IMR-90 (cell line): ENCODE results near the gene YWHAG. TPM values are rescaled to one million over a fixed set of nuclear protein-coding genes. Genes with fewer than 3 reads are reported as not detected.

ENCODE experiments used
- ATAC-seq: fragments of 200-7000 bp; cut with Tn5 transposase; 2 replicates; pipeline ENCODE4 v1.9.1; 2020; ENCODE audit warnings: low read depth, mild to moderate bottlenecking, moderate library complexity
- BruUV-seq: library from RNA; stranded (reverse); fragments of 400-500 nt; replicated peaks from 2 replicates; lab custom pipeline; 2021; lab: Mats Ljungman, UMichigan
- CTCF ChIA-PET: fragments of 300-600 bp; formaldehyde crosslinking; extraction: SDS; loops from one replicate; lab custom pipeline; 2021; ENCODE audit warnings: antibody characterized with exemption; lab: Yijun Ruan, JAX
- POLR2A ChIA-PET: fragments of 300-600 bp; sonication (Branson Sonifier 250); formaldehyde crosslinking; loops from one replicate; lab custom pipeline; 2022; ENCODE audit warnings: antibody characterized with exemption; ENCODE audit not compliant: unreplicated experiment; lab: Charles Lee
- DNase-seq: peaks from one replicate; pipeline ENCODE4 v3.0.0; 2013
- H2AFZ ChIP-seq: replicated peaks from 2 replicates; pipeline ENCODE3; 2013; ENCODE audit warnings: low read length, mild to moderate bottlenecking; ENCODE audit not compliant: poor library complexity
- H2AK5ac ChIP-seq: 2 replicates; pipeline ENCODE4 v1.6.1; 2013; ENCODE audit warnings: low read depth, low read length, inconsistent platforms
- H2AK9ac ChIP-seq: replicated peaks from 2 replicates; pipeline ENCODE3; 2013; ENCODE audit warnings: mild to moderate bottlenecking, low read depth, low read length, moderate library complexity; ENCODE audit not compliant: poor library complexity
- H2BK120ac ChIP-seq: 2 replicates; pipeline ENCODE4 v1.6.1; 2013; ENCODE audit warnings: low read depth, low read length, inconsistent platforms
- H2BK15ac ChIP-seq: 3 replicates; pipeline ENCODE4 v1.6.1; 2013; ENCODE audit warnings: low read depth, low read length, inconsistent platforms
- H2BK20ac ChIP-seq: 2 replicates; pipeline ENCODE4 v1.6.1; 2013; ENCODE audit warnings: low read depth, mild to moderate bottlenecking, inconsistent platforms, low read length, moderate library complexity
- H2BK5ac ChIP-seq: 2 replicates; pipeline ENCODE4 v1.6.1; 2013; ENCODE audit warnings: mild to moderate bottlenecking, low read depth, low read length, inconsistent platforms; ENCODE audit not compliant: poor library complexity, severe bottlenecking
- H3K14ac ChIP-seq: replicated peaks from 2 replicates; pipeline ENCODE4 v1.6.1; 2013; ENCODE audit warnings: low read depth, low read length, inconsistent platforms
- H3K18ac ChIP-seq: 2 replicates; pipeline ENCODE4 v1.6.1; 2013; ENCODE audit warnings: low read depth, low read length, control low read depth
- H3K23ac ChIP-seq: 2 replicates; pipeline ENCODE4 v1.6.1; 2013; ENCODE audit warnings: low read depth, low read length, inconsistent platforms
- H3K27ac ChIP-seq: 2 replicates; pipeline ENCODE4 v1.5.1; 2013; ENCODE audit warnings: mild to moderate bottlenecking, control low read depth, low read length; ENCODE audit not compliant: insufficient read depth
- H3K27me3 ChIP-seq: 2 replicates; pipeline ENCODE4 v1.6.1; 2013; ENCODE audit warnings: low read length; ENCODE audit not compliant: control insufficient read depth, insufficient read depth
- H3K36me3 ChIP-seq: 2 replicates; pipeline ENCODE4 v1.6.1; 2013; ENCODE audit warnings: low read length, mixed read lengths; ENCODE audit not compliant: control insufficient read depth, insufficient read depth
- H3K4ac ChIP-seq: 2 replicates; pipeline ENCODE4 v1.6.1; 2013; ENCODE audit warnings: low read depth, low read length, inconsistent platforms
- H3K4me1 ChIP-seq: 2 replicates; pipeline ENCODE4 v1.6.1; 2013; ENCODE audit warnings: low read length, mixed read lengths; ENCODE audit not compliant: control insufficient read depth, insufficient read depth
- H3K4me2 ChIP-seq: 2 replicates; pipeline ENCODE4 v1.6.1; 2013; ENCODE audit warnings: low read depth, mild to moderate bottlenecking, control low read depth, low read length, moderate library complexity
- H3K4me3 ChIP-seq: 2 replicates; pipeline ENCODE4 v1.5.1; 2013; ENCODE audit warnings: low read depth, mild to moderate bottlenecking, control low read depth, low read length, moderate library complexity; ENCODE audit not compliant: insufficient read depth
- H3K56ac ChIP-seq: 2 replicates; pipeline ENCODE4 v1.6.1; 2013; ENCODE audit warnings: low read length, inconsistent platforms; ENCODE audit not compliant: insufficient read depth; ENCODE audit errors: extremely low read depth
- H3K79me1 ChIP-seq, 2 experiments: 2 replicates each; pipeline ENCODE4 v1.6.1; 2013; ENCODE audit warnings: low read length in 2 of 2, inconsistent platforms in 1 of 2, low read depth in 1 of 2
- H3K9ac ChIP-seq: 2 replicates; pipeline ENCODE4 v1.6.1; 2013; ENCODE audit warnings: low read depth, low read length, control low read depth
- H3K9me1 ChIP-seq: 2 replicates; pipeline ENCODE4 v1.6.1; 2013; ENCODE audit warnings: low read length, inconsistent platforms; ENCODE audit not compliant: insufficient read depth
- H3K9me3 ChIP-seq: 2 replicates; pipeline ENCODE4 v1.6.1; 2013; ENCODE audit warnings: low read length; ENCODE audit not compliant: control insufficient read depth, insufficient read depth
- H4K20me1 ChIP-seq: 2 replicates; pipeline ENCODE4 v1.6.1; 2013; ENCODE audit warnings: low read length, inconsistent platforms; ENCODE audit not compliant: insufficient read depth
- H4K5ac ChIP-seq: 2 replicates; pipeline ENCODE4 v1.6.1; 2013; ENCODE audit warnings: mild to moderate bottlenecking, low read depth, low read length, control low read depth
- H4K8ac ChIP-seq, 2 experiments: 2 replicates each; pipeline ENCODE4 v1.6.1; 2013; ENCODE audit warnings: low read depth in 2 of 2, low read length in 2 of 2, control low read depth in 1 of 2, inconsistent platforms in 1 of 2
- H4K91ac ChIP-seq: 2 replicates; pipeline ENCODE4 v1.6.1; 2013; ENCODE audit warnings: low read depth, low read length, inconsistent platforms; ENCODE audit not compliant: insufficient read depth
- BHLHE40 ChIP-seq: fragments of 150-350 bp; IDR thresholded peaks from 2 replicates; pipeline ENCODE4 v1.6.1; 2016; ENCODE audit warnings: mild to moderate bottlenecking, low read depth, low read length
- CEBPB ChIP-seq: IDR thresholded peaks from 2 replicates; pipeline ENCODE4 v1.6.1; 2012; ENCODE audit warnings: low read depth, low read length, improper control_type of control experiment
- CHD1 ChIP-seq: IDR thresholded peaks from 2 replicates; pipeline ENCODE4 v1.6.1; 2012; ENCODE audit warnings: low read depth, low read length, improper control_type of control experiment
- FOS ChIP-seq: fragments of 150-350 bp; IDR thresholded peaks from 2 replicates; pipeline ENCODE4 v1.6.1; 2016; ENCODE audit warnings: low read depth, low read length
- MAFK ChIP-seq: IDR thresholded peaks from 2 replicates; pipeline ENCODE4 v1.6.1; 2012; ENCODE audit warnings: low read depth, low read length, improper control_type of control experiment
- MAZ ChIP-seq: IDR thresholded peaks from 2 replicates; pipeline ENCODE4 v1.6.1; 2012; ENCODE audit warnings: low read depth, mild to moderate bottlenecking, low read length, improper control_type of control experiment, moderate library complexity, borderline replicate concordance
- MXI1 ChIP-seq: IDR thresholded peaks from 2 replicates; pipeline ENCODE4 v1.6.1; 2012; ENCODE audit warnings: low read depth, mild to moderate bottlenecking, low read length, moderate library complexity, borderline replicate concordance
- NFE2L2 ChIP-seq: fragments of 150-350 bp; IDR thresholded peaks from 2 replicates; pipeline ENCODE4 v1.6.1; 2016; ENCODE audit warnings: low read depth, mild to moderate bottlenecking, low read length
- POLR2A ChIP-seq: IDR thresholded peaks from 2 replicates; pipeline ENCODE4 v1.6.1; 2012; ENCODE audit warnings: mild to moderate bottlenecking, low read depth, low read length
- RAD21 ChIP-seq: IDR thresholded peaks from 2 replicates; pipeline ENCODE4 v1.6.1; 2012; ENCODE audit warnings: low read length, improper control_type of control experiment
- RCOR1 ChIP-seq: IDR thresholded peaks from 2 replicates; pipeline ENCODE4 v1.6.1; 2012; ENCODE audit warnings: mild to moderate bottlenecking, low read length, improper control_type of control experiment; ENCODE audit not compliant: insufficient replicate concordance
- RFX5 ChIP-seq: IDR thresholded peaks from 2 replicates; pipeline ENCODE4 v1.8.0; 2012; ENCODE audit warnings: low read depth, mild to moderate bottlenecking, low read length, moderate library complexity
- SMC3 ChIP-seq: fragments of 150-350 bp; IDR thresholded peaks from 2 replicates; pipeline ENCODE4 v1.6.1; 2016; ENCODE audit warnings: low read depth, mild to moderate bottlenecking, antibody characterized with exemption, low read length, moderate library complexity
- USF2 ChIP-seq: fragments of 150-350 bp; IDR thresholded peaks from 2 replicates; pipeline ENCODE4 v1.6.1; 2017; ENCODE audit warnings: mild to moderate bottlenecking, antibody characterized with exemption, low read length, low read depth
- WGBS, 2 experiments: methylation state at CpG; one replicate each; pipeline versions ENCODE4 v1.1.5 to v1.1.7; 2013; ENCODE audit warnings: missing lambda C conversion rate in 2 of 2; ENCODE audit not compliant: insufficient read length in 1 of 2; ENCODE audit errors: extremely low coverage in 2 of 2; 5-methylcytosine and 5-hydroxymethylcytosine counted together
- dilution Hi-C: fragments of 300-500 bp; cut with HindIII; formaldehyde crosslinking; loops from one replicate; pipeline ENCODE4 v1.14.3; 2018; ENCODE audit warnings: low sequenced_read_pairs; ENCODE audit not compliant: unreplicated experiment
- in situ Hi-C: fragments of 300-500 bp; cut with MboI; formaldehyde crosslinking; loops from 3 replicates; pipeline ENCODE4 v1.14.3; 2019; ENCODE audit warnings: low sequenced_read_pairs, inconsistent platforms, mixed read lengths
- intact Hi-C: fragments of 100-400 bp; cut with micrococcal nuclease; formaldehyde crosslinking; loops from 2 replicates; pipeline ENCODE4 v1.10.0; 2022
- polyA plus RNA-seq, 3 experiments: library from polyadenylated mRNA; depleted of rRNA; stranded (reverse); fragments of >200 nt; gene quantifications; 2 replicates each; pipeline ENCODE4 v1.2.3, GENCODE V29; 2012; ENCODE audit warnings: low replicate concordance in 1 of 3
- total RNA-seq: library from RNA; depleted of rRNA; stranded (reverse); fragments of >200 nt; gene quantifications from 2 replicates; pipeline ENCODE4 v1.2.3, GENCODE V29; 2012
- TF ChIP-seq, protein P1 (sequence below): conservative IDR thresholded peaks from 2 replicates; pipeline ENCODE4 v1.5.1; 2012; ENCODE audit warnings: mild to moderate bottlenecking, low read depth, low read length, improper control_type of control experiment
- TF ChIP-seq, protein P2 (sequence below): fragments of 150-350 bp; IDR thresholded peaks from 2 replicates; pipeline ENCODE4 v1.6.1; 2016; ENCODE audit warnings: low read depth, mild to moderate bottlenecking, low read length, moderate library complexity, borderline replicate concordance

The YWHAG gene
- total and polyA plus RNA-seq, 2 of the 4 experiments (the other 2 are of a cell fraction): 40.1 to 64.9 TPM

DNA sequence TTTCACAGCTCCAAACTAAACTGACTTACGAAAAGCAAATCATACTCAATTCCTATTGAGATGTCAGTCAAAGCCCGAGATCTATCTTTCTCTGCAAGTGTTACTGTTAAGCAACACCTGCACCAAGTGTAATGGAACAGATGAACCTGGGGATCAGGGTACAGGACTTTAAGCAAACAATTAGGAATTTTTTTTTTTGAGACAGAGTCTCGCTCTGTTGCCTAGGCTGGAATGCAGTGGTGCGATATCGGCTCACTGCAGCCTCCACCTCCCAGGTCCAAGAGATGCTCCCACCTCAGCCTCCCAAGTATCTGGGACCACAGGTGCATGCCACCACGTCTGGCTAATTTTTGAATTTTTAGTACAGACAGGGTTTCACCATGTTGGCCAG, 14.9 kb downstream of the YWHAG start:
- Histone ChIP-seq H3K4ac (no peak overlapping the region), H4K91ac (no peak overlapping the region), H3K14ac (no peak overlapping the region), H3K27ac (no peak overlapping the region), H2BK20ac (no peak overlapping the region), H3K18ac (no peak overlapping the region), H2BK15ac (no peak overlapping the region), H4K8ac (no peak overlapping the region), H3K4me3 (no peak overlapping the region), H2AK5ac (no peak overlapping the region), H2BK5ac (no peak overlapping the region), H3K27me3 (no peaks in the 10 kb centered on the region), H2AFZ (no peak overlapping the region), H3K79me1 (peaks cover 20 to 78% of the 10 kb centered on the region in 2 experiments), H3K4me1 (peaks cover 16% of the 10 kb centered on the region), H3K4me2 (no peak overlapping the region), H3K23ac (no peak overlapping the region), H3K36me3 (peaks cover 48% of the 10 kb centered on the region), H2BK120ac (no peak overlapping the region), H4K5ac (no peak overlapping the region), H3K9me1 (peaks cover 31% of the 10 kb centered on the region), H2AK9ac (no peak overlapping the region), H3K56ac (no peak overlapping the region), H4K20me1 (peaks cover 98% of the 10 kb centered on the region), H3K9me3 (no peaks in the 10 kb centered on the region), H3K9ac (no peak overlapping the region)
- dilution Hi-C loops (no loop called here), intact Hi-C loops (no loop called here), in situ Hi-C loops (no loop called here)
- WGBS, 2 experiments: 86% methylated on average over 1 of the region's 6 CpGs; no CpG with 5 or more reads in 1 of the 2 experiments
- ATAC-seq: no peak
- POLR2A ChIA-PET: no interaction called here
- BruUV-seq: no TSS peak
- no peak for TF ChIP-seq RFX5
- TF ChIP-seq MAFK: no peak
- no peak for TF ChIP-seq USF2
- TF ChIP-seq CEBPB: no peak
- TF ChIP-seq RAD21: no peak
- no peak for TF ChIP-seq POLR2A
- TF ChIP-seq, protein P1, sequence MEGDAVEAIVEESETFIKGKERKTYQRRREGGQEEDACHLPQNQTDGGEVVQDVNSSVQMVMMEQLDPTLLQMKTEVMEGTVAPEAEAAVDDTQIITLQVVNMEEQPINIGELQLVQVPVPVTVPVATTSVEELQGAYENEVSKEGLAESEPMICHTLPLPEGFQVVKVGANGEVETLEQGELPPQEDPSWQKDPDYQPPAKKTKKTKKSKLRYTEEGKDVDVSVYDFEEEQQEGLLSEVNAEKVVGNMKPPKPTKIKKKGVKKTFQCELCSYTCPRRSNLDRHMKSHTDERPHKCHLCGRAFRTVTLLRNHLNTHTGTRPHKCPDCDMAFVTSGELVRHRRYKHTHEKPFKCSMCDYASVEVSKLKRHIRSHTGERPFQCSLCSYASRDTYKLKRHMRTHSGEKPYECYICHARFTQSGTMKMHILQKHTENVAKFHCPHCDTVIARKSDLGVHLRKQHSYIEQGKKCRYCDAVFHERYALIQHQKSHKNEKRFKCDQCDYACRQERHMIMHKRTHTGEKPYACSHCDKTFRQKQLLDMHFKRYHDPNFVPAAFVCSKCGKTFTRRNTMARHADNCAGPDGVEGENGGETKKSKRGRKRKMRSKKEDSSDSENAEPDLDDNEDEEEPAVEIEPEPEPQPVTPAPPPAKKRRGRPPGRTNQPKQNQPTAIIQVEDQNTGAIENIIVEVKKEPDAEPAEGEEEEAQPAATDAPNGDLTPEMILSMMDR: no peak
- TF ChIP-seq, protein P2, sequence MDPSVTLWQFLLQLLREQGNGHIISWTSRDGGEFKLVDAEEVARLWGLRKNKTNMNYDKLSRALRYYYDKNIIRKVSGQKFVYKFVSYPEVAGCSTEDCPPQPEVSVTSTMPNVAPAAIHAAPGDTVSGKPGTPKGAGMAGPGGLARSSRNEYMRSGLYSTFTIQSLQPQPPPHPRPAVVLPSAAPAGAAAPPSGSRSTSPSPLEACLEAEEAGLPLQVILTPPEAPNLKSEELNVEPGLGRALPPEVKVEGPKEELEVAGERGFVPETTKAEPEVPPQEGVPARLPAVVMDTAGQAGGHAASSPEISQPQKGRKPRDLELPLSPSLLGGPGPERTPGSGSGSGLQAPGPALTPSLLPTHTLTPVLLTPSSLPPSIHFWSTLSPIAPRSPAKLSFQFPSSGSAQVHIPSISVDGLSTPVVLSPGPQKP: no peak
- no peak for TF ChIP-seq CHD1
- TF ChIP-seq BHLHE40: no peak
- no peak for TF ChIP-seq MAZ
- TF ChIP-seq MXI1: no peak
- no peak for TF ChIP-seq SMC3
- TF ChIP-seq FOS: no peak
- no peak for TF ChIP-seq RCOR1
- no peak for TF ChIP-seq NFE2L2
- DNase-seq: no peak
- CTCF ChIA-PET: no interaction called here
